Stomach (tissue), 4 donors: ENCODE data around the gene CYP4V2.

Source experiments
- EP300 ChIP-seq: sonication (generic); formaldehyde crosslinking; IDR thresholded peaks from one replicate; pipeline ENCODE4 v1.6.1; 2017; ENCODE audit warnings: antibody characterized with exemption
- POLR2A ChIP-seq, 4 donors: fragments of 450-650 bp; IDR thresholded peaks; one replicate each; pipeline ENCODE4 v1.6.1; 2016; ENCODE audit warnings: antibody characterized with exemption in 4 of 4, control low read depth in 2 of 4, mild to moderate bottlenecking in 1 of 4, moderate library complexity in 1 of 4
- POLR2AphosphoS5 ChIP-seq, 3 donors: sonication (generic); formaldehyde crosslinking; IDR thresholded peaks; one replicate each; pipeline ENCODE4 v1.6.1; 2016; ENCODE audit warnings: antibody characterized with exemption in 3 of 3
- TF ChIP-seq, protein P1 (sequence below), 7 experiments: fragments of 450-650 bp in 4 of 7; fragments of 200-600 bp in 3 of 7; sonication (generic) in 3 of 7; IDR thresholded peaks; one replicate each; pipeline ENCODE4 v1.5.1; 2016 to 2019; ENCODE audit warnings: antibody characterized with exemption in 7 of 7, control low read depth in 2 of 7, mild to moderate bottlenecking in 1 of 7

DNA sequence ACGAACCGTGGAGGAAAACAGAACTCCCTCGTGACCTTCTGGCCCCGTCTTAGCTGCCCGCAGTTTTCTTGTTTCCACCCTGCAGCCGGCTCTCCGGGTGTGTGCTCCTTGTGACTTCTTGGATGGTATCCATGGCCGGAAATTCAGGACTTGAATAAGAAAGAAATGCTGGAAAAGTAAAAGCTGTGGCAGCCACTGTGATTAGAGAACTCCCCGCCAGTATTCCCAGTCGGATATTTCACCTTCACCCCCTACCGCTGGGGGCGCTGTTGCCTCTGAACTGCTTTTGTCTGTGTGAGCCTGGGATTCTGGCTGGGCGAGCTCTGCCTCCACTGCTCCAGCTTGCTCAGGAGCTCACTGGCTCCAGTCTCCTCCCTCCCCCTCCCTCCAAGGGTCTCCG lies 41.5 kb upstream of the CYP4V2 start:
- TF ChIP-seq, protein P1, sequence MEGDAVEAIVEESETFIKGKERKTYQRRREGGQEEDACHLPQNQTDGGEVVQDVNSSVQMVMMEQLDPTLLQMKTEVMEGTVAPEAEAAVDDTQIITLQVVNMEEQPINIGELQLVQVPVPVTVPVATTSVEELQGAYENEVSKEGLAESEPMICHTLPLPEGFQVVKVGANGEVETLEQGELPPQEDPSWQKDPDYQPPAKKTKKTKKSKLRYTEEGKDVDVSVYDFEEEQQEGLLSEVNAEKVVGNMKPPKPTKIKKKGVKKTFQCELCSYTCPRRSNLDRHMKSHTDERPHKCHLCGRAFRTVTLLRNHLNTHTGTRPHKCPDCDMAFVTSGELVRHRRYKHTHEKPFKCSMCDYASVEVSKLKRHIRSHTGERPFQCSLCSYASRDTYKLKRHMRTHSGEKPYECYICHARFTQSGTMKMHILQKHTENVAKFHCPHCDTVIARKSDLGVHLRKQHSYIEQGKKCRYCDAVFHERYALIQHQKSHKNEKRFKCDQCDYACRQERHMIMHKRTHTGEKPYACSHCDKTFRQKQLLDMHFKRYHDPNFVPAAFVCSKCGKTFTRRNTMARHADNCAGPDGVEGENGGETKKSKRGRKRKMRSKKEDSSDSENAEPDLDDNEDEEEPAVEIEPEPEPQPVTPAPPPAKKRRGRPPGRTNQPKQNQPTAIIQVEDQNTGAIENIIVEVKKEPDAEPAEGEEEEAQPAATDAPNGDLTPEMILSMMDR (IDR thresholded peaks at IDR 0.05): peak in 2 of 7 experiments; percentile 42 to 78
- TF ChIP-seq POLR2A (IDR thresholded peaks at IDR 0.05) (no peak), EP300 (no peak), POLR2AphosphoS5 (IDR thresholded peaks at IDR 0.05) (no peak)
